PC-3 (cell line): ENCODE data around the gene GDF2. TPM values are rescaled to one million over a fixed set of nuclear protein-coding genes. Genes with fewer than 3 reads are reported as not detected.

Experiments
- ATAC-seq: fragments of 200-7000 bp; cut with Tn5 transposase; 2 replicates; pipeline ENCODE4 v1.9.1; 2020; ENCODE audit warnings: mild to moderate bottlenecking, moderate library complexity
- BruUV-seq: library from RNA; stranded (reverse); fragments of 400-500 nt; replicated peaks from 2 replicates; lab custom pipeline; 2021; lab: Mats Ljungman, UMichigan
- CTCF ChIA-PET: fragments of 300-600 bp; sonication (Branson Sonifier 250); formaldehyde crosslinking; loops from one replicate; lab custom pipeline; 2022; ENCODE audit warnings: antibody characterized with exemption; lab: Charles Lee
- POLR2A ChIA-PET: fragments of 300-600 bp; sonication (Branson Sonifier 250); formaldehyde crosslinking; loops from one replicate; lab custom pipeline; 2022; ENCODE audit warnings: antibody characterized with exemption; ENCODE audit not compliant: unreplicated experiment; lab: Charles Lee
- DNase-seq: peaks from one replicate; pipeline ENCODE4 v3.0.0-alpha.2; 2015
- H2AFZ ChIP-seq: fragments of 300-600 bp; sonication (generic); 2 replicates; pipeline ENCODE4 v1.6.0; 2016; ENCODE audit warnings: antibody characterized with exemption, low read length
- H3F3A ChIP-seq: fragments of 300-600 bp; sonication (generic); one replicate; pipeline ENCODE4 v1.6.0; 2017; ENCODE audit warnings: antibody characterized with exemption, low read length, control low read depth, mild to moderate bottlenecking; ENCODE audit not compliant: unreplicated experiment
- H3K27ac ChIP-seq: fragments of 300-600 bp; sonication (generic); 2 replicates; pipeline ENCODE4 v1.5.1; 2016; ENCODE audit warnings: mild to moderate bottlenecking, low read length
- H3K27me3 ChIP-seq: fragments of 300-600 bp; sonication (generic); 2 replicates; pipeline ENCODE4 v1.6.1; 2016; ENCODE audit warnings: low read length, mixed read lengths
- H3K36me3 ChIP-seq: fragments of 300-600 bp; sonication (generic); 2 replicates; pipeline ENCODE4 v1.6.1; 2016; ENCODE audit warnings: low read depth, mixed run types, low read length, mixed read lengths
- H3K4me1 ChIP-seq: fragments of 300-600 bp; sonication (generic); 2 replicates; pipeline ENCODE4 v1.5.1; 2016; ENCODE audit warnings: low read length; ENCODE audit not compliant: insufficient read depth
- H3K4me2 ChIP-seq: fragments of 300-600 bp; sonication (generic); 2 replicates; pipeline ENCODE4 v1.6.0; 2016; ENCODE audit warnings: low read length
- H3K4me3 ChIP-seq: fragments of 300-600 bp; sonication (generic); 2 replicates; pipeline ENCODE4 v1.5.1; 2016; ENCODE audit warnings: mild to moderate bottlenecking, low read length, mixed read lengths
- H3K79me2 ChIP-seq: fragments of 300-600 bp; sonication (generic); 2 replicates; pipeline ENCODE4 v1.6.1; 2017; ENCODE audit warnings: low read length, mixed read lengths
- H3K9ac ChIP-seq: fragments of 300-600 bp; sonication (generic); 2 replicates; pipeline ENCODE4 v1.6.0; 2016; ENCODE audit warnings: mild to moderate bottlenecking, low read length
- H3K9me2 ChIP-seq: fragments of 300-600 bp; sonication (generic); replicated peaks from 2 replicates; pipeline ENCODE4 v1.6.1; 2016; ENCODE audit warnings: mixed run types, low read length, mixed read lengths
- H3K9me3 ChIP-seq: fragments of 300-600 bp; sonication (generic); 2 replicates; pipeline ENCODE4 v1.6.1; 2016; ENCODE audit warnings: low read length, mixed read lengths
- H4K20me1 ChIP-seq: fragments of 300-600 bp; sonication (generic); 2 replicates; pipeline ENCODE4 v1.6.1; 2016; ENCODE audit warnings: low read length, mixed read lengths
- EZH2 ChIP-seq: fragments of 300-600 bp; sonication (generic); IDR thresholded peaks from one replicate; pipeline ENCODE4 v1.6.1; 2017; ENCODE audit warnings: antibody characterized with exemption, mild to moderate bottlenecking, low read length; ENCODE audit not compliant: unreplicated experiment
- EZH2phosphoT487 ChIP-seq: fragments of 300-600 bp; sonication (generic); IDR thresholded peaks from 2 replicates; pipeline ENCODE4 v1.6.1; 2018; ENCODE audit warnings: mild to moderate bottlenecking, antibody characterized with exemption, low read length, borderline replicate concordance
- intact Hi-C: fragments of 100-400 bp; cut with micrococcal nuclease; formaldehyde crosslinking; loops from 2 replicates; pipeline ENCODE4 v1.9.0; 2023
- total RNA-seq: library from RNA; depleted of rRNA; stranded (reverse); fragments of >200 nt; gene quantifications from 2 replicates; pipeline ENCODE4 v1.2.3, GENCODE V29; 2014
- TF ChIP-seq, protein P1 (sequence below): fragments of 300-600 bp; sonication (generic); conservative IDR thresholded peaks from 2 replicates; pipeline ENCODE4 v1.5.1; 2017; ENCODE audit warnings: antibody characterized with exemption, low read depth, mild to moderate bottlenecking, low read length

GDF2 gene
- total RNA-seq, 1 experiment from 2014 or later: not detected

DNA sequence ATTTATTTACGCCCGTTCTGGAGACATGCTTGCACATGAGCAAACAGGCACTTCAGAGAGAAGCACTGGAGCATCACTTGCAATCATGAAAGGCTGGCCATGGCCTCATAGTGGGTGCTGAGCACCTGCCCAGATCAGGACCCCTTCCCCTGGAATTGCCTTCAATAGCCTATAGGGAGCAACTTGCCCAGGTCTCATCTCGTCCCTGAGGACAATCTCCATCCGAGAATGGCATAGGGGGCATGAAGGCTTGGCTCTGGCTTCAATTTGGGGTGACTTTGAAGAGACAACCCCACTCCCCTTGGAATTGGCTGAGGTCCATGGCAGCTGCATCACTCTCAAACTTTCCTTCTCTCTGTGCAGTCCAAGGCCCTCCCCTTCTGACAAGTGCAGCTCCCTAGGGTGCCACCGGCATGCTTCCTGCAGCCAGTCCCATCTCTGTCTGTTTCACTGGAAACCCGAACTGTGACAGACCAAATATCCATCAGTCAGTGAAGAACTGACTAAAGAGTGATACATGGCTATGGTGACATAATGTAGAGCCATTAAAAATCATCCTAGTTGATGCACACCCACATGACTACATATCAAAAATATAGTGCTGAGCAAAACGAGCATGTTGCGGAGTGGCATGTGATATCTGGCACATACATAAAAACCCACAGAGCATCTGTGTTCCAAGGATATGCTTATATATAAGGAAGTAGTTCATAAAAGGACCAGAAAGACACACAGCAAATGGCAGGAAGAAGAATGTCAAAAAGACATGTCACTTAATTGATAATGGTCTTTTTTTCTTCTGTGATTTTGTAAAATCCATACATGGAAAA is 12.4 kb downstream of the GDF2 start:
- TF ChIP-seq, protein P1, sequence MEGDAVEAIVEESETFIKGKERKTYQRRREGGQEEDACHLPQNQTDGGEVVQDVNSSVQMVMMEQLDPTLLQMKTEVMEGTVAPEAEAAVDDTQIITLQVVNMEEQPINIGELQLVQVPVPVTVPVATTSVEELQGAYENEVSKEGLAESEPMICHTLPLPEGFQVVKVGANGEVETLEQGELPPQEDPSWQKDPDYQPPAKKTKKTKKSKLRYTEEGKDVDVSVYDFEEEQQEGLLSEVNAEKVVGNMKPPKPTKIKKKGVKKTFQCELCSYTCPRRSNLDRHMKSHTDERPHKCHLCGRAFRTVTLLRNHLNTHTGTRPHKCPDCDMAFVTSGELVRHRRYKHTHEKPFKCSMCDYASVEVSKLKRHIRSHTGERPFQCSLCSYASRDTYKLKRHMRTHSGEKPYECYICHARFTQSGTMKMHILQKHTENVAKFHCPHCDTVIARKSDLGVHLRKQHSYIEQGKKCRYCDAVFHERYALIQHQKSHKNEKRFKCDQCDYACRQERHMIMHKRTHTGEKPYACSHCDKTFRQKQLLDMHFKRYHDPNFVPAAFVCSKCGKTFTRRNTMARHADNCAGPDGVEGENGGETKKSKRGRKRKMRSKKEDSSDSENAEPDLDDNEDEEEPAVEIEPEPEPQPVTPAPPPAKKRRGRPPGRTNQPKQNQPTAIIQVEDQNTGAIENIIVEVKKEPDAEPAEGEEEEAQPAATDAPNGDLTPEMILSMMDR: no peak
- TF ChIP-seq EZH2phosphoT487 (no peak), EZH2 (no peak)
- Histone ChIP-seq H3K27ac (no peak overlapping the region), H4K20me1 (no peaks in the 10 kb centered on the region), H3K4me2 (no peak overlapping the region), H3K36me3 (no peaks in the 10 kb centered on the region), H3K9me2 (no peaks in the 10 kb centered on the region), H3K79me2 (no peaks in the 10 kb centered on the region), H3F3A (no peaks in the 10 kb centered on the region), H3K4me3 (no peak overlapping the region), H3K9ac (no peak overlapping the region), H3K9me3 (no peaks in the 10 kb centered on the region), H3K4me1 (no peaks in the 10 kb centered on the region), H3K27me3 (peaks cover 7% of the 10 kb centered on the region), H2AFZ (no peak overlapping the region)
- CTCF ChIA-PET: no interaction called here
- ATAC-seq: no peak
- DNase-seq: no peak
- intact Hi-C loops: no loop called here
- no TSS peak for BruUV-seq
- POLR2A ChIA-PET: no interaction called here

GRCh38 chr10:47335906-47336305 is 13.7 kb downstream of the GDF2 start:
- Histone ChIP-seq H2AFZ (no peak overlapping the region), H3K4me2 (no peak overlapping the region), H3K36me3 (no peaks in the 10 kb centered on the region), H3K27me3 (peaks cover 7% of the 10 kb centered on the region), H4K20me1 (no peaks in the 10 kb centered on the region), H3K9ac (no peak overlapping the region), H3F3A (no peaks in the 10 kb centered on the region), H3K9me3 (no peaks in the 10 kb centered on the region), H3K9me2 (no peaks in the 10 kb centered on the region), H3K27ac (no peak overlapping the region), H3K79me2 (no peaks in the 10 kb centered on the region), H3K4me1 (no peaks in the 10 kb centered on the region), H3K4me3 (no peak overlapping the region)
- TF ChIP-seq EZH2phosphoT487: no peak
- TF ChIP-seq, protein P1: no peak
- TF ChIP-seq EZH2: no peak
- intact Hi-C loops: no loop called here
- POLR2A ChIA-PET: no interaction called here
- no peak for ATAC-seq
- CTCF ChIA-PET: no interaction called here
- BruUV-seq: no TSS peak
- no peak for DNase-seq

DNA sequence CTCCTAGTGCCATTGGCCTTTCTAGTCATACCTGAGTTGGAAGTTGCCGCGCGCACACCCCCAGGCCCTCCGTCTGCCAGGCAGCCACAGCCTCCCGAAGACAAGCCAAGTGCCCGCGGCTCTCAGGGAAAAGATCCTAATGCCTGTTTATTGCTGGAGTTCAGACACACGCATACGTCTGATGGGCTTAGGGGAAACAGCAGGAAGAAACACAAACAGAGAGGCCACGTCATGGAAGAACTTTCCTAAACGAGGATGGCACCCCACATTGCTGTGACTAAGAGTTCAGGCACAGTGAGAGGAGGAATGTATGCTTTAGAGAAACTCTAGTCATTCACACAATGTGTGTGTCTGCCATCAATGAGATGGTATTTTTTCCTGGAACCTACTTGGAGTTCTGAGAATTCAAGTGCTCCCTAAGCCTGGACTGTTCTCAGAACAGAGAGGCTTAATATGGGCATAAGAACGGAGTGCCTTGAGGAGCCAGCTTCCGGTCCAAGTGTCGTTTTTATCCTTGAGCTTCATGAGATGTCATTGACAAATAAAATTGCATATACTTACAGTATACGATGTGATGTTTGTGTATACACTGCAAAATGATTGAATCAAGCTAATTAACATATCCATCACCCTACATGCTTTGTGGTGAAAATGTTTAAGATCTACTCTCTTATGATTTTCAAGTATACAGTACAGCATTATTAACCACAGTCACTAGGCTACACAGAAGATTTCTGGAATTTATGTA is 14.3 kb downstream of the GDF2 start:
- no peak overlapping the region for H2AFZ ChIP-seq
- no peaks in the 10 kb centered on the region for H3K36me3 ChIP-seq
- ATAC-seq: no peak
- intact Hi-C loops: no loop called here
- DNase-seq: no peak
- BruUV-seq: no TSS peak
- H3K9ac ChIP-seq: no peak overlapping the region
- no peaks in the 10 kb centered on the region for H3K9me2 ChIP-seq
- peaks cover 7% of the 10 kb centered on the region for H3K27me3 ChIP-seq
- no peaks in the 10 kb centered on the region for H3K4me1 ChIP-seq
- H4K20me1 ChIP-seq: no peaks in the 10 kb centered on the region
- TF ChIP-seq, protein P1: no peak
- no peak for TF ChIP-seq EZH2
- no peak for TF ChIP-seq EZH2phosphoT487
- no peaks in the 10 kb centered on the region for H3K9me3 ChIP-seq
- no peak overlapping the region for H3K4me3 ChIP-seq
- POLR2A ChIA-PET: no interaction called here
- no peak overlapping the region for H3K27ac ChIP-seq
- H3K4me2 ChIP-seq: no peak overlapping the region
- no peaks in the 10 kb centered on the region for H3F3A ChIP-seq
- CTCF ChIA-PET: no interaction called here
- H3K79me2 ChIP-seq: no peaks in the 10 kb centered on the region
